ENCODE results near the gene DDX11.

DDX11 gene

GRCh38 chr12:31033681-31034080, 40.0 kb upstream of the DDX11 start:
- H3K4me2 ChIP-seq (ENCODE audit: low read depth, low read length), result no peak overlapping the region

DNA sequence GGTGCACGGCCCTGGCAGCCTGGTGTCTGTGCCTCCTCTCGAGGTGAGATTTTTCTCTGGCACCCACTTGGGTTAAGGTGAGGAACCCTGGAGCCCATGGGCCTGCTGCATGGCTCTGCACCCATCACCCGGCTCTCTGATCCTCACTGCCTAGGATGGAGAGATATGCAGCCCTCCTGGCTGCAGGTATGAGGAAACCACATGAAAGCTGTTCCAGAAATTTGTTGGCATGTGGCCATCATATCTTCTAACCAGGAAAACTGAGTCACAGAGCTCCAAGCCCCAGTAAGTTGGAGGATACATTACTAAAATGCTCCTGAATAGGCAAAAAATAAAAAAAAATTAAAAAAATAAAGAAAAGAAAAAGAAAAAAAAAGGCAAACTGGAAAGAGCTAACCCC, 39.3 kb upstream of the DDX11 start:
- H3K9me3 ChIP-seq (replicated peaks; ENCODE audit: insufficient read depth, low read length), result no peaks in the 10 kb centered on the region
- no peaks in the 10 kb centered on the region for H4K20me1 ChIP-seq (ENCODE audit: insufficient read depth, low read length)
- H2AFZ ChIP-seq (ENCODE audit: low read length), result no peak overlapping the region
- H3K9me2 ChIP-seq (replicated peaks; ENCODE audit: insufficient read depth, low read length), result no peaks in the 10 kb centered on the region
- H3F3A ChIP-seq (ENCODE audit: insufficient read depth, low read length), result no peaks in the 10 kb centered on the region; the same call in 1 of the 2 replicates
- no peak overlapping the region for H3K4me2 ChIP-seq (ENCODE audit: low read depth, low read length)
- H3K4me1 ChIP-seq (ENCODE audit: low read length), result peaks cover 26% of the 10 kb centered on the region
- no peak for TF ChIP-seq CTCF (IDR thresholded peaks at IDR 0.05; ENCODE audit: low read length)
- no peak for TF ChIP-seq EZH2phosphoT487 (IDR thresholded peaks at IDR 0.05; ENCODE audit: low read length)
- TF ChIP-seq EZH2 (optimal IDR thresholded peaks at IDR 0.05; ENCODE audit: low read depth, low read length), result no peak
- H3K9ac ChIP-seq (ENCODE audit: low read length), result no peak overlapping the region
- H3K4me3 ChIP-seq (ENCODE audit: low read length), result no peak overlapping the region
- H3K27ac ChIP-seq (ENCODE audit: low read length), result no peak overlapping the region
- H3K79me2 ChIP-seq (ENCODE audit: low read length), result no peaks in the 10 kb centered on the region
- H3K27me3 ChIP-seq (replicated peaks; ENCODE audit: insufficient read depth, low read length), result no peaks in the 10 kb centered on the region
- DNase-seq, result no peak
- H3K36me3 ChIP-seq (replicated peaks; ENCODE audit: insufficient read depth, low read length), result no peaks in the 10 kb centered on the region

More at GRCh38 chr12:31033681-31034080, 40.0 kb upstream of the DDX11 start:
- Histone ChIP-seq H3K27me3 (replicated peaks; ENCODE audit: insufficient read depth, low read length) (no peaks in the 10 kb centered on the region), H3K79me2 (ENCODE audit: low read length) (no peaks in the 10 kb centered on the region), H3K4me1 (ENCODE audit: low read length) (peaks cover 32% of the 10 kb centered on the region), H2AFZ (ENCODE audit: low read length) (no peak overlapping the region), H3K9me2 (replicated peaks; ENCODE audit: insufficient read depth, low read length) (no peaks in the 10 kb centered on the region), H3K9me3 (replicated peaks; ENCODE audit: insufficient read depth, low read length) (no peaks in the 10 kb centered on the region), H3K27ac (ENCODE audit: low read length) (no peak overlapping the region), H4K20me1 (ENCODE audit: insufficient read depth, low read length) (no peaks in the 10 kb centered on the region), H3K36me3 (replicated peaks; ENCODE audit: insufficient read depth, low read length) (no peaks in the 10 kb centered on the region), H3K9ac (ENCODE audit: low read length) (no peak overlapping the region), H3F3A (ENCODE audit: insufficient read depth, low read length) (no peaks in the 10 kb centered on the region; the same call in 1 of the 2 replicates), H3K4me3 (ENCODE audit: low read length) (no peak overlapping the region)
- no peak for DNase-seq
- TF ChIP-seq CTCF (IDR thresholded peaks at IDR 0.05; ENCODE audit: low read length), result no peak
- TF ChIP-seq EZH2 (optimal IDR thresholded peaks at IDR 0.05; ENCODE audit: low read depth, low read length), result no peak
- TF ChIP-seq EZH2phosphoT487 (IDR thresholded peaks at IDR 0.05; ENCODE audit: low read length), result no peak

DNA sequence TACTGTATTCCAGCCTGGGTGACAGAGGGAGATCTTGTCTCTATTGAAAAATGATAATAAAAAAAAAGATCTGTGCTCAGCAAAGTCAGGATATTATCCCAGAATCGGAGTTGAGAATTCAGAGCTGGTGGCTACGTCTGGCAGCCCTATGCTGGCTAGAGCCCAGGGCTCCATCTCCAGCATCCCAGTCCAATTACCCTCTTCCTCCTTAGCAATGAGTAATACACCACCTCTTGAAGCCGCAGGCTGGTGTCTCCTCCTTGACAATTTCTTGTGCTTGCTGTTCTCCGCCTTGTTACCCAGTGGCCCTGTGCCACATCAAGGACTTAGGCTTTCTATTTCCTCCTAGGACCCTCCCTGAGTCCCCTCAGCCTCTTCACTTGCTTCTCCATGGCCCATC, 38.4 kb upstream of the DDX11 start:
- Histone ChIP-seq H3K27ac (ENCODE audit: low read length) (no peak overlapping the region), H3K4me3 (ENCODE audit: low read length) (no peak overlapping the region), H3K4me1 (ENCODE audit: low read length) (peaks cover 19% of the 10 kb centered on the region), H3K9ac (ENCODE audit: low read length) (no peak overlapping the region), H3K79me2 (ENCODE audit: low read length) (no peaks in the 10 kb centered on the region), H3K4me2 (ENCODE audit: low read depth, low read length) (no peak overlapping the region), H3K9me2 (replicated peaks; ENCODE audit: insufficient read depth, low read length) (no peaks in the 10 kb centered on the region), H3K36me3 (replicated peaks; ENCODE audit: insufficient read depth, low read length) (no peaks in the 10 kb centered on the region), H2AFZ (ENCODE audit: low read length) (no peak overlapping the region), H4K20me1 (ENCODE audit: insufficient read depth, low read length) (no peaks in the 10 kb centered on the region), H3K9me3 (replicated peaks; ENCODE audit: insufficient read depth, low read length) (no peaks in the 10 kb centered on the region), H3F3A (ENCODE audit: insufficient read depth, low read length) (no peaks in the 10 kb centered on the region), H3K27me3 (replicated peaks; ENCODE audit: insufficient read depth, low read length) (no peaks in the 10 kb centered on the region)
- no peak for TF ChIP-seq EZH2phosphoT487 (IDR thresholded peaks at IDR 0.05; ENCODE audit: low read length)
- TF ChIP-seq EZH2 (optimal IDR thresholded peaks at IDR 0.05; ENCODE audit: low read depth, low read length), result no peak
- TF ChIP-seq CTCF (IDR thresholded peaks at IDR 0.05; ENCODE audit: low read length), result no peak
- DNase-seq, result no peak

All from MM.1S (cell line).